Amniotic epithelial cell (primary cell): ENCODE results near the gene ZYX.

Source experiments
- DNase-seq: peaks from one replicate; pipeline ENCODE4 v3.0.0-alpha.2; 2010; ENCODE audit warnings: low read depth

Gene ZYX

GRCh38 chr7:143362131-143363015 lies 18.8 kb upstream of the ZYX start, which contains the start of gene FAM131B:
Gene FAM131B (minus strand): TSS chr7:143362713. CDS start chr7:143362603, 110 bp downstream.
- DNase-seq = no peak

GRCh38 chr7:143363016-143363937 lies 17.9 kb upstream of the ZYX start:
- no peak for DNase-seq

GRCh38 chr7:143367972-143368371 lies 13.2 kb upstream of the ZYX start:
- no peak for DNase-seq

GRCh38 chr7:143368387-143368786 lies 12.8 kb upstream of the ZYX start:
- no peak for DNase-seq

GRCh38 chr7:143369678-143370651 lies 11.2 kb upstream of the ZYX start:
- no peak for DNase-seq

GRCh38 chr7:143372070-143372469 lies 9.1 kb upstream of the ZYX start:
- no peak for DNase-seq

- no peak for DNase-seq
These were observed 7.8 kb upstream of the ZYX start for GRCh38 chr7:143373255-143373794.

- no peak for DNase-seq
These were observed 6.6 kb upstream of the ZYX start for GRCh38 chr7:143374561-143374960.

- DNase-seq = no peak
These were observed 5.7 kb upstream of the ZYX start for GRCh38 chr7:143375298-143376034.

- DNase-seq = no peak
These were observed 4.7 kb upstream of the ZYX start for GRCh38 chr7:143376396-143376795.

GRCh38 chr7:143379611-143380259 lies 1.4 kb upstream of the ZYX start:
- no peak for DNase-seq

- DNase-seq = peak; percentile 73
These were observed 892 bp upstream of the ZYX start for GRCh38 chr7:143380260-143380645.

GRCh38 chr7:143381427-143382125 lies 431 bp downstream of the ZYX start:
- DNase-seq = peak; percentile 67

GRCh38 chr7:143382126-143382790 lies 1.1 kb downstream of the ZYX start:
- no peak for DNase-seq

- no peak for DNase-seq
These were observed 1.9 kb downstream of the ZYX start for GRCh38 chr7:143382791-143383641.

- no peak for DNase-seq
These were observed 2.5 kb downstream of the ZYX start for GRCh38 chr7:143383642-143383957.

- DNase-seq = peak; percentile 69
These were observed 3.0 kb downstream of the ZYX start for GRCh38 chr7:143384148-143384547.
